Mammary epithelial cell (primary cell): ENCODE data around the gene TBC1D2.

Experiments
- CTCF ChIP-seq, 2 donors: IDR thresholded peaks in 1 of 2; conservative IDR thresholded peaks in 1 of 2; 2 replicates each; pipeline ENCODE4 v1.5.1; 2011 to 2012; ENCODE audit warnings: inconsistent platforms in 2 of 2, low read length in 2 of 2, mild to moderate bottlenecking in 2 of 2, control low read depth in 1 of 2, low read depth in 1 of 2; ENCODE audit not compliant: insufficient read depth in 1 of 2; ENCODE audit errors: extremely low read depth in 1 of 2
- EZH2 ChIP-seq: IDR thresholded peaks from 2 replicates; pipeline ENCODE4 v1.6.1; 2012; ENCODE audit warnings: low read length, inconsistent platforms, borderline replicate concordance

- TF ChIP-seq CTCF (conservative IDR thresholded peaks at IDR 0.05 in 1 of 2, IDR thresholded peaks at IDR 0.05 in 1 of 2; ENCODE audit: extremely low read depth in 1 of 2, insufficient read depth in 1 of 2, low read depth in 1 of 2, low read length in 2 of 2), result no peak
- TF ChIP-seq EZH2, result no peak
These were observed 82.8 kb downstream of the TBC1D2 start for GRCh38 chr9:98172604-98173003.
